HS-27A (cell line): ENCODE results near the gene TMEM269.

ENCODE experiments used
- DNase-seq: peaks from one replicate; pipeline ENCODE4 v3.0.0-alpha.2; 2012; ENCODE audit warnings: low read depth, missing footprints

Gene TMEM269, protein sequence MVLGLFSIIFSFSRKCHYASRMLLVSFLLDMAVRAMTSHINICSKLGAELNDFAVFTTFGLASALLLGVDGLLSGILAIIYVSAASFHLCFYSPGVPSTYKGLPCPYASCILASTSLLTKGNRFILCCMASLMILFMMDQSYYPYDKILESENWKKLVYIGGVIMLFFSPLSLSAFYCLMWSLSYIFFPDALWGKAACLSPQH

DNA sequence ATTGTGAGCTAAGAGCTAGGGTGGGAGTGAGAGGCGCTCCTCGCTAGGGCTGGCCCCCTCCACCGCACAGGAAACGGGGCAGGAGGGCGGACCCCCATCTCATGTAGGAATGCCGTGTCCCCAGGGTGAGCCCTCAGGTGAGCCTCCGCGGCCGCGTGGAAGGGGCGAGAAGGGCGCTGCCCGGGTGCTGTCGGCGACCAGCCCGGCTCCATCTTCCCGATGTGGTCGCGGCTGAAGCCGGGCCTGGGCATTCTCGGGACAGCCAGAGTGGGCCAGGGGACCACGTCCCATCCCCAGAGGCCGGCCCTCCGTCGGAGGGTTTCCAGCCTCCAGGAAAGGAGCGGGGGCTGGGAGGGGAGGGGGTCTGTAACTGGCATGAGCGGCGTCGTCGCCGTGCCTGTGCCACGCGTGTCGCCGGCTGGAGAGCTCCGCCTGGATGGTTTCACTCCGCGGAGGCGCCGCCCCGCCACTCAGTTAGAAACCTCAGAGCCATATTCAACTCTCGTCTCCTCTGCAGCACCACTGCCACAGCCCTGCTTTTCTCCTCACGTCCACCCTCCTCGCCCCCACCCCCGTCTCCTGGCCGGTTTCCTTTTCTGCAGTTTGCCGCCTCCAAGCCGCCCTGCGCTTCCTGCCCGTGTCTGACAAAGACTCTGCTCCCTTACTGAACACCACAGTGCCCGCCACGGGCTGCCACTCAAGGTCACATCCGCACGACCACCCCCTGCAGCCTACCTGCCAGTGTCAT is at the start of gene TMEM269:
TMEM269 (plus strand) TSS at position 46 of the 748 bp plus-strand sequence. CDS start 4,903 bp downstream, outside the sequence.
- DNase-seq: no peak

DNA sequence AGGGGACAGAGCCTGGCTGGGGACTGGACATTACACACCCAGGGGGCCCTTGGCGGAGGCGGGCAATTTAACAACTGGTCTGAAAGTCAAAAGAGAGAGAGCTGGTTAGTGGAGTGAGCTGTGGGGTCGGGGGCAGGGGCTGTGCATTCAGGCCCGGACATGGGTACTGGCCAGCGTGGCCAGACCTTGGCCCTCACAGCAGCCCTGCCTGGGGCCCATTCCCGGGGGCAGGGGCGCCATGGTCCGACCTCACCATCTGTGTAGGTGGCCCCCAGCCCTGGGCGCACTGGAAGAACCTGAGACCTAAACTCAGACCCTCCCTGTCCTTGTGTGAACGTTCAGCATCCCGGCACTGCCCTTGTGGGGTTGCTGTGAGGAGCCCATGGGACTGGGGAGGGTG is 49.7 kb upstream of the TMEM269 start:
- DNase-seq: no peak

DNA sequence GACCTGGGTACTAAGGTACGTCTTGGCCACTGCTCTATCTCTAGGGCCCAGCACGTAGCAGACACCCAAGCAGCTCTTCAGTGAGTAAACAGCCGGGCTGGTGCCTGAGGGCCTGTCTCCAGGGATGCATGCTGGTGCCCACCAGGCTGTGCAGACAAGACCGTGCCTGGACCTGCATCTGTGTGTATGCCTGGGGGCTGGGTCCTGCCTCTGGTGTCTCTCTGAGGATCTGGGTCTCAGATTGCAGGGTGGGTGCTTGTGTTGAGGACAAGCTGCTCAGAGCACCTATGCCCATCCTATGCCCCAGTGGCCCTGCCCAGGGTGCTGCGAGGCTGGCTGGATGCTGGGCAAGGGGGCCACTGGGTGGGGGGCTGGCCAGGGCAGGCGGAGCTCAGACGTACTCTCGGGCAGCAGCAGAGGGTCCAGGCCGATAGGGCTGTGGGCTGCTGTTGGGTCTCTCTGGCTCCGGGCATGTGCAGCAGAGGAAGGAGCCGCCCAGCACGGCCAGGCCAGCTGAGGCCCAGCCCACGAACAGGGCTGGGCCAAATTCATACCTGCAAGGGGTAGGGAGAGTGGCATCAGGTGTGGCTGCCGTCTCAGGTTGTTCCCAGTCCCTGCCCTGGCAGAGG is 49.2 kb upstream of the TMEM269 start:
- DNase-seq: no peak

DNA sequence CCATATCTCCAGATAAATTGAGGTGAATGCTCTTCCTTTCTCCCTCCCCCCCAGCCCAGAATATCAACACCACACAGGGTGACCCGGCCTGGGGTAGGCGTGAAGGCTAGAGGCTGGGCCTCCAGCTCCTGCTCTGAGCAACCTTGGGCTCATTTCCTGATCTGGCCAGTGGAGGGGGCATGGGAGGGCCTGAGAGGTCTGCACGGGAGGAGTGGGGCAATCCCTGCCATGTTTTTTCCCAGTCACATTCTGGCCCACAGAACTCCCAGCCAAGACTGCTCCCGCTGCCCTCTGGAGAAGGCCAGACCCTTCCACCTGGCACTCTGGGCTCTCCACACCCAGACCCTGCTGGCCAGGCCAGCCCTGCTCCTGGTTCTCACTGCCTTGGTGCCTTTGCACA is 48.6 kb upstream of the TMEM269 start:
- DNase-seq: no peak

DNA sequence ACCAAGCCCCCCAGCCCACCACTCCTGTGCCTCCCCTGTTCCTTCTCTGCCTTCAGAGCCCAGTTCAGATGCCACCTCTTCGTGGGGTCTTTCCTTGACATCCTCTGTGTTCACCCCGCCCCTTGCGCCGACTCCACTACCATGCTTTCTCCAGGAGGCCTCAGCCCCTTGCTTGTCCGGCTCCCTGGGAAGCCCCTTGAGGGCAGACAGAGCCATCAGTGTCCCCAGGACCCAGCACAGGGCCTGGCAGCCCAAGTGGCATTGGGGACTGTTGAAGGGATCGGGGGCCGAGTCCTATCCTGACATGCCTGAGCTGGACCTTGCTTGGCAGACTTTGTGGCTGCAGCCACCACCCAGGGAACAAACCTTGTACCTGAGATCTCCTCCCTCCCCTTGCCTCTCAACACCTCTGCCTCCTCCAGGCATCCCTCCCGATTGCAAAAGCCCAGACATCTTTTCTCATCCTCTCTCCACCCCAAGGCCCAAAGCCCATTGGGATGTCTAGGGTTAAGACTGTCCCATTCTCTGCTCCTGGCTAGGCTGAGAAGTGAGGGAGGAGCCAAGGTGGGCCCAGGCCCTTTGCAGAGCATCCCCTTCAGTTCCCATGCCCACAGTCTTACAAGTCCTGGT is 48.1 kb upstream of the TMEM269 start:
- DNase-seq: no peak

DNA sequence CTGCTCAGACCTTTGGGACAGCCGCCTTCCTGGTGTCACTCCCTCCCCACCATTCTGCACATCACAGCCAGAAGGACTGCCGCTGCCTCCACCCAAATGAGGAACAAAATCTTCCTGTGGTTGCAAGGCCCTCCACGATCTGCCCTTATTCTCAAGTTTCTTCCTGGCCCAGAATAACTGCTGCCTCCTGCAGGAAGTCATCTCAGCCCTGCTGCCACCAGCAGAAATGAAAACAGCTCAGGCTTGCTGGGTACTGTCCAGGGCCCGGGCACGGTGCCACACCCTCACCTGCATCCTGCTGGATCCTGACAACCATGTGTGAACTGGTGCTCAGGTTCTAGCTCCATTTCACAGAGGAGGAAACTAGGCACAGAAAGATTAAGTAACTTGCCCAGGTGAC is 47.5 kb upstream of the TMEM269 start:
- no peak for DNase-seq

DNA sequence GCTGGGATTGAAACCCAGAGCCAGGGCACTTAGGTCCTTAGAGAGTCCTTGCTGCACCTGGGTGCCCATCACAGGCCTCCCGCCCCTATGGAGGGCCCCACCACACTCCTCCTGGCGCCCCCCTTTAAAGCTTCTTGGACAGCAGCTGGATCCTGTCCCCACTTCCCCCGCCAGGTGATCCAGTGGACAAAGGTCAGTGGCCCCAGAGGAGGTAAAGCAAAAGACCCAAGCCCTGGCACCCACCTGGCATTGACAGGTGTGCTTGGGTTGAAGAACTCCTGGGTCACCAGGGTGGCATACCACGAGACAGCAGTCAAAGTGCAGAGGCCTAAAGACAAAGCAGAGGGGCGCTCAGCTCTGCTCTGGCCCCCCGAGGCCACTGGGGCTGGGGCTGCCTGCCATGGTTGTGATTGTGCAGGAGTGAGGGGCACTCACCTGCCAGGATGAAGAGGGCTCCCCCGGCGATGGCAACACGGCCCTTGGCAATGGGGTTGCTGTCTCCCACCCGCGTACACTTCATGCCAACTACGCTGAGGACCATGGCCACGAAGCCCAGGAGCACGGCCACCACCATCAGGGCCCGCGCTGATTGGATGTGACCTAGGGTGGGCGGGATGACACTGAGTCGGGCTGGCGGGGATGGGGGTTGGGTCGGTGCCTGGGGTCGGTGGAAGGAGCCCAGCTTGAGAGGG is 46.7 kb upstream of the TMEM269 start:
- no peak for DNase-seq

DNA sequence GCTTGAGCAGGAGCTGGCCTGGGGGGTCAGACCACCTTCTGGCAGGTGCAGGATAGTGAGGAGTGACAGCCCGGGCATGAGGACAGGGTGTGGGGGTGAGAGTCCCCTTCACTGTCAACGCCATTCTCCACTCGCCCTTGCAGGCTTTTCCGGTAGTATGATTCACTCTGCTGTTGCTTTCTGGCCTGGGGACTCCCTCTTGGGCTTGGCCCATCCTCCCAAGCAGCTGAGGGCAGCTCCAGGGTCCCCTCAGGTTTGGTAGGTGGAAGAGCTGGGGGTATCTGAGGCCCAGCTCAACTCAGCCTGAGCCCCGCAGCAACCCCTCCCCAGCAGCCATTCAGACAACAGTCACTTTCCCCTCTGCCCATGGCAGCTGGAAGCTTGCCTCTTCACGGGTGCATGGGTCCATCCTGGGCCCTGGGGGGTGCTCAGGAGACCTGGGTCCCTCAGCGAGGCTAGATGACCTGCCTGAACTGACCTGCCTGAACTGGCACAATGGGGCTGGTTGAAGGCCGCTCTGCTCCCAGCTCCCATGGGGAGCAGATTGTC is 46.0 kb upstream of the TMEM269 start:
- DNase-seq: no peak

DNA sequence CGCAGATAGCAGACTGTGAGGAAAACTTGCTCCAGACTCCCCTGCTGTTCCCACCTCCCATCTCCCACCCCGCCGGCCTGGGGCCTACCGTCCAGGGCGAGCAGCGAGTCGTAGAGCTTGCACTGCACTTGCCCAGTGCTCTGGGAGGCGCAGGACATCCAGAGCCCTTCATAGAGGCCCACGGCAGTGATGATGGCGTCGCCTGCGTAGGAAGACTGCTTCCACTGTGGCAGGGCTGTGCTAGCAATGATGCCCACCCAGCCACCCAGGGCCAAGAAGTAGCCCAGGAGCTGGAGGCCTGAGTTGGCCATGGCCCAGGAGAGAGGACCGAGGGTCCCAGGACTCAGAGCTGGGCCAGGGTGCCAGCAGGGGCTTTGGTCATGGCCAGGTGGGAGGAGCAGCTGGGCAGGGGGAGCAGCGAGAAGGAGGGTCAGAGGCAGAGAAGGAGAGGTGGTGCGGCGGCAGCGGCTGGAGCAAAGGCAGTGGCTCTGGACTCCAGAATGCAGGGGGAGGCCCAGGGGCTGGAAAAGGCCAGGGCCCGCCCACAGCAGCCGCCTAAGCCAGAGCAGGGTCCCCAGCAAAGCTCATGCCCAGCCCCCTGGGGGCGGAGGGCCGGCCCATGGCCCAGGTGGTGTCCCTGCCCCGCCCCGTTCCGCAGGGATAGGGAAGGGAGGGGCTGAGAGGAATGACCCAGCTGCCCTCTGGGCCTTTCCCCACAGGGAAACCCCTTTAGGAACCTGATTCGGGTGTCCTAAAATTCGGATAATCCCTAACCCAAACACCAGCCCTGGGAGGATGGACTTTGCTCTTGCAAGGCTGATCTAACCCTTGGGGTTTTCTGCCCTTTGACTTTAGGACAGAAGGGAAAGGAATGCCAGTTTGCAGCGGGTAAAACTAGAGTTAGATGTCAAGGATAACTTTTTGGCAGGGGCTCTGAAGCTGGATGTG is 44.8 kb upstream of the TMEM269 start, which contains the start of gene CLDN19:
CLDN19 (minus strand) TSS at position 484 of the 948 bp plus-strand sequence; CDS start at position 311, 173 bp downstream.
- no peak for DNase-seq

DNA sequence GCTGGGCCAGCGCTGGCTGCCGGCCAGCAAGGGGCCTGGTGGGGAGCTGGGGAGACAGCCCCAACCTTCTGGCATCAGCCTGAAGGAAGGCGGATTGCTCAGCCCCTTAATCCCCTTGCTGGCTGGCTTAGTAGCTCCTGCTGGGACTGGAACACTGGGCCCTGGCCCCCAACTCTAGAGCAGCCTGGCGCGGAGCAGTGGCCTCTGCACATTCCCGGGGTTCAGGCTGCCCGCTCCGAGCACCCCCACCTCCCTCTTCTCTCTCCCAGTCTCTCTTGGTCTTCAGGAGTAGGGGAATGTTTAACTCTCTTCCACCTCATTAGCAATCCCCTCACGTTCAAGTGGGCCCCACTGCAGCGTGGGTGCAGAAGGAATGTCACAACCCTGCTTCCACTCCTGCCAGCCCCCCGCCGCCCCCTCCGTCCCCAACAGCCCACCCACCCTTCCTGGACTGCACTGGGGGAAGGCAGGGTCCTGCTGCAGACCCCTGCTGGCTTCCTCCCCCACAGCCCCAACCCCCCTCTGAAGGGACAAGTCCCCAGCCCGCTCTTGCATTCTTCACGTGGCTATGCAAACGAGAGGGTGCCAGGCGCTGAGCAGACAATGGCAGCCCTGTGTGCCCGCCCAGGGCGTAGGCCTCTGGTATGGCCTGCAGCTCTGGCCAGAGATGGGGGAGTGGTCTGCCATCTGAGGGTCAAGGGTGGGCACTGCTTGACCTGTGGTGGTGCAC is 43.8 kb upstream of the TMEM269 start:
- no peak for DNase-seq

DNA sequence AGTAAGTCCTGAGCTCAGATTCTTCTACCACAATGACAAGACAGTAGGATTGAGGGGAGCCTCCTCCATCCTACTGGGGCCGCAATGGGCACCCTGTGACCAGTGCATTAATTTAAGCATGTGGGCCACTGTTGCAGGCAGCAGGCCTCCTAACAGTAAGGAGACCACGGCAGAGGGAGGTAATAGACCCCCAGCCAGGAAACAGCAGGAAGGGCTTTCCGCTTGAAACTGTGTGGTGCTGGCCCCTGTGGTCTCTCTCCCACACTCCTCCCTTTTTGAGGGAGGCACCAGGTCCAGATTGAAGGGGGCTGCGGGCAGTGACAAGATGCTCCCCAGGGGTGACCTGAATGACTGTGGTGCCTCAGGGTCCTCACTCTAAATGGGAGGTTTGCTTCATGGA is 43.1 kb upstream of the TMEM269 start:
- no peak for DNase-seq

DNA sequence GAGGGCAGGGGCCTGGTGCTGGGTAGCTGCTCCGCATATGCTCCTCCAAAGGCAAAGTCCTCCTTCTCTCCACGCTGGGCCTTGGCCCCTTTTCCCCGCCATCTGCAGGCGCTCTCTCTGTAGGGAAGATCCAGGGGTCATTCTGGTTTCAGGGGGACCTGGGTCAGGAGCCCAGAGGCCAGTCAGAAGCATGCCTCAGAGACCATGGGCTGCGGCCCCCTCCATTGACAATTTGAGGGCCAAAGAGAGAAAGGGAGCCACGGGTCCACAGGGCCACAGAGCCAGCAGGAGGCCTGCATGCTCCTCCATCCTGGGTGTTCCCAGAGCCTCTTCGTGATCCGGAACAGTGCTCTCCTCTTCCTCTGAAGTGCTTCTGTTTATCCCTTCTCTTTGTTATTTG is 42.6 kb upstream of the TMEM269 start:
- DNase-seq: no peak

DNA sequence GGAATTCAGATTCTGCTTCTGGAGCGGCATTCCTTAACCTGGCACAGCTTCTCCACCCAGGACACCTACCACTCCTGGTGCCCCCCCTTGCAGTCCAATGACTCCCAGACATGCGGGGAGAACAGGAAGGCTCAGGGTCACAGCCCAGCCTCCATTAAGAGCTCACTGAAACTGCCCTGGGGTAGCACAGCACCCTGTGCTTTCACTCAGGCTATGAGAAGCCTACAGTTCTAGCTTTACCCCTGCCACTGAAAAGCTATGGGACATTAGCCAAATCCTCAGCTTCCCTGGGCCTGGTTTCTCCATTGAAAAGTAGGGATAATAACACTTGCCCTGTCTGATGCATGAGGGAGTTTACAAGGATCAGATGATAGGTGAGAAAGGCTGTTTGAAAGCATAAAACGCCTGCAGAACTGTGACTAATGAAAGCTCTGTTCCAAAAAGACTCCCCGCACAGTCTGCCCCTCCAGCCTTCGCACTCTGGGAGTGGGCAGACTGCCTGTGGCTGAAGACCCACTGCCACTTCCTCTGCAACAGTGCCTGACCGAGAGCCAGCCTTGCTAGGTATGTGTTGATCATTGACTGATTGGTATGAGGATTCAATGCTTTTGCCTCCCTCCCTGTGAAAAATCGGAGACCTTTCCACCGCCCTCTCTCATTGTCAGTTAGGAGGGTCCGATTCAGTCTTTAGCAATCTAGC is 42.0 kb upstream of the TMEM269 start:
- no peak for DNase-seq

DNA sequence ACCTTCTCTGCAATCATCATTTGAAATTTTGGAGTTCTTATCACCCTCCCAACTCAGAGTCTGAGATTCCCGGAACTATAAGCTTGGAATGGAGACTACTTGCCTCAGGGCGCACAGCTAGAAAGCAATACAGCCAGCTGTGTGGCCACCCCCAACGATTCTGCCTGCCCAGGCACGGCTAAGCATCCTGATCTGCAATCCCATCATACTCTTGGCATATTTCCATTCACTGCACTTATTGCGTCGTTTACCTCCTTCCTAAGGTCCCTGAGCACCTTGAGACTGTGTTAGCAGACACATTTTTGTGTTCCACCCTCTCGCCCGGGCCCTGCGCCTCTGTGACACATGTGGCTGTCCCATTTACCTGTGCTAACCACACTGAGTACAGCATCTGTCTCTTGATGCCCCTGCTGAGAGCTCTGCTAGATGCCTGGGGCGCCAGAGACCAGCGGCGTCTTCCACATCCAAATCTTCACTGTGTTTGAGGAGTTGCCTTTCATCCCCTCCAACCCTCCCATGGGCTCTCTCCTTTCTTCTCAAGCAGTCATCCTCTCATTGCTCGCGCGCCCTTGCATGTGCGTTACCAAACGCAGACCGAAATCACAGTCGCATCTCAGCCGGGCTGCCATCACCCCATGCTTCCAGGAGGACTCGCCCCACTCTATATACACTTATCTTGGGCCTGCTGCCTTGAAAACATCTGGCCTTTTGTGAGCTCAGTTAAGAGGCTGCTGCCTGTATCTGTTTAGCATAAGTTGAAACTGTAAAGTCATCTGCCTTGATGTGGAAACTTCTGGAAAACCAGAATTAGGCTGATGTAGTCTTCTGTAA is 41.3 kb upstream of the TMEM269 start:
- no peak for DNase-seq

DNA sequence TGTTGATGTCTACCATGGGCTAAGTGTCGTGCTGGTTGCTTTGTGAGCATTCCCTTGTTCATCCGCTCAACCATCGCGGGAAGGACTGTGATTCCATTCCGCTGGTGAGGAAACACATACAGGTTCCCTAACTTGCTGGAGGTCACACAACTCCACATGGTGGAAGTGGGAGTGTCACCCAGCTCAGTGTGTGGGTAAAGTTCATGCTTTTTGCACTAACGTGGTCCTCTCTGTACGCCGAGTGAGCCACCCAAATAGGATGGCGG is 40.7 kb upstream of the TMEM269 start:
- no peak for DNase-seq

DNA sequence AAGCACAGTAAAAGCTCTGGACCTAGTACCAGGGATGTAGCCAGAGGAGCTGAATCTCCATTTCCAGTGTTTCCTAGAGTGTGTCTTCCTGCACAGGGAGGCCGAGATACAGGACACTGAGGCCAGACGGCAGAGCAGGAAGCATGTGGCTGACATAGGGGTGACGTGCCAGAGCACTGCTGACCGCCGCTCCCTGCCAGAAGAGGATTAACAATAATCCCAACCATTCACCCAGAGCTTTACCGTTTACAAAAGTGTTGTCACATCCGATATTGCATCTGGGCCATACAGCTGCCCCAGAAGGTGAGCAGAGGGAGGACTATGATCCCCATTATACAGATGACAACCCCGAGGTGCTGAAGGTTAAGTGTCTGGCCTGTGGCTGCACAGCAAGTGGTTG is 38.9 kb upstream of the TMEM269 start:
- no peak for DNase-seq

DNA sequence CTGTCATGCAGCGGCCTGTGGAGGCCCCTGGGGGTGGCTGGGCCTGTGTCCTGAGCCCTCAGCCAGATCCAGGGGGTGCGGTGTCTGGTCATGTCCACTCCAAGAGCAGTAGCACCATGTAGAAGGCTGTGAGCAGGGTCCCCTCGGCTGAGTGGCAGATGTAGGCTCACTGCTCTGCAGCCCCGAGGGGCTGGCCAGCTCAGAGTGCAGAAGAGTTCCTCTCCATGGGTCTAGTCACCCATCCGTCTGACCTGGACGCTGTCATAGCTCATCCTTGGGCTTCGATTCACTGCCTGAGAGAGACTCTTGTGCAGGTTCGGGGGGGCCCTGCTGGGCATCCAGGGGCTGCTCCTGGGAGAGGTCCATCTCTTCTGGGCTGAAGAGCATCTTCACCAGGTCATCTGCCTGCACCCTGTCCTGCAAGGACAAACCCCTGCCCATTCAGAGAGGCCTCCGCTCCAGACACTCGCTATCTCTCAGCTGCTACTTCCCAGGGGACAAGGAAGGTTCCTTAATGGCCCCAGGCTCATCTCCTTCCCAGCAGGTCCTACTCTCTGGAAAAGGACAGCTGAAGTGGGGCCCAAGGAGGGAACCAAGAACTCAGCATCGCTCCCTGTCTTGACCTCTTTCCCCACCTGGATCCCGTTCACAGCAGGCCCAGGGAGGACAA is 38.2 kb upstream of the TMEM269 start:
- no peak for DNase-seq

DNA sequence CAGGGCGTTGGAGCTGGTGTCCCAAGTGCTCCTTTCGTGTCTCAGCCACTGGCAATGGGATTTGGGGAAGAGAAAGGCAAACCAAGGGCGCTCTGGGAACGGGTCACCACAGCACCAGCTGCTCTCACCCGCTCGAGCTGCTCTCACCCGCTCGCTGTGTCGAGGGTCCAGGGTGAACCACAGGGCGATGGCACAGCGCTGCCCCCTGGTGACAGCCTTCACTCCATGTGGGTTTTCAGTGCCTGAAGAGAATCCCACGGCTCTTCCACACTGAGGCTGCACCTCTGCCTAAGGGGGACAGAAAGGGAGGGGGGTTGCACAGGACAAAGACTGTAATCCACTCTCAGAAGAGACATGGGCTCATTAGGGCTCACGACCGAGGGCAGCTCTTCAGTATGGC is 37.7 kb upstream of the TMEM269 start:
- no peak for DNase-seq
